Stimulated activated CD8-positive, alpha-beta memory T cell treated with anti-CD3 and anti-CD28 coated beads, Interleukin-7, amount 100 ng/mL, for 24 hours (primary cell): ENCODE data around the gene HIPK4.
"Not testable (repeated sequence)": the region's sequence is repeated elsewhere in the genome, so short reads cannot be mapped to it uniquely, and the experiment has no call there.

Experiments used
- DNase-seq: peaks from one replicate; pipeline ENCODE4 v3.0.0-alpha.2; 2020; ENCODE audit warnings: low read depth

HIPK4 gene

DNA sequence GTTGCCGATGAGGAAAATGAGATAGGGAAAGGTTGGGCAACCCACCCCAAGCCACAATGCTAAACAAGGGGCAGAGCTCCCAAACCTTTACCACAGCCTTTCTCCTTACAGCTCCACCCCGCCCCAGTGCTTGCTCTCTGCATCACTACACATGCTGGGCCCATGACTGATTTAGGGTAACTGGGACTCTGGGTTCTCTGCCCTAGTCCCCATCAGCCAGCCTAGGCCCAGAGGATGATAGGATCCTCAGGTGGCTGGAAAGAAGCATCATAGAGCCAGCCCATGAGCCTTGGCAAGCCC lies 53.4 kb downstream of the HIPK4 start:
- DNase-seq: no peak

DNA sequence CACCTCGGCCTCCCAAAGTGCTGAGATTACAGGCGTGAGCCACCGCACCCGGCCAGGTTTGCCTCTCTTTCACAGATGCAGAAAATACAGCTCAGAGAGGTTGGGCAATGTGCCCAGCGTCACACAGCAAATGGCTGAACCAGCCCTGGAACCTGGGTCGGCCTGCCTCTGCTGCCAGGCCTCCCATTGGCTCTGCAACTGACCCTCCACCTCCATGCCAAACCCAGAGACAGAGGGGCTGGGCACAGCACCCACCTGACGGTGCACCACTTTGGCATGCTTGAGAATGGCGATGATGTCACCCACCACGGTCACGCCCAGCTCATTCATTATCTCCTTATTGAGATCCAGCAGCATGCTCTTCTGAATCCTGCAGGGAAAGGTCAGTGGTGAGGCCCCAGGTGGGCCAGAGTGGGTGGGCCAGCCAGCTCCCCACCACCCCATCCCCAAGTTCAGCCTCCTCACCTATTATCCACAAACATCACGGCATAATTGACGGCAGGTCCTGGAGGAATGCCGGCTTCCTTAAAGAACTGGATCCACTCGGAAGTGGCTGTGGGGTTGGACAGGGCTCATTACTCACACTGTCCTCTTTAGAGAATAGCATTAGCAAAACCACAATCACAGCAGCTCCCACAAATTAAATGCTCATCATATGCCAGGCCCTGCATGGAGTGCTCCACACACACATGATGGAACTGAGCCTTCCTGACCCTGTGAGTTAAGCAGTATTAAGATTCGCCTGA lies 54.0 kb downstream of the HIPK4 start:
- DNase-seq: no peak

- no peak for DNase-seq
These were observed 54.9 kb downstream of the HIPK4 start for GRCh38 chr19:40335101-40335500.

- DNase-seq: not testable (repeated sequence)
These were observed 56.9 kb downstream of the HIPK4 start for GRCh38 chr19:40333083-40333482.

DNA sequence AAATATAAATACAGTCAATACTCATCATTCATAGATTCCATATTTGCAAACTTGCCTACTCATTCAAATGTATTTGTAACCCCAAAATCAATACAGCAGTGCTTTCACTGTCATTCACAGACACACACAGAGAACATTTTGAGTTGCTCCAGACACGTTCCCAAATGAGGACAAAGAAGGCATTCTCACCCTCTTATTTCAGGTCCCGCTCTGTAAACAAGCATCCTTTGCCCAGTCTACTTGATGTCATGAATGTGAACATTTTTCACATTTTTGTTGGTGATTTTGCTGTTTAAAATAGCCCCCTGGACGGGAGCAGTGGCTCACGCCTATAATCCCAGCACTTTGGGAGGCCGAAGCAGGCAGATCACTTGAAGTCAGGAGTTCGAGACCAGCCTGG lies 57.3 kb downstream of the HIPK4 start:
- no peak for DNase-seq

- no peak for DNase-seq
These were observed 58.9 kb downstream of the HIPK4 start for GRCh38 chr19:40331052-40331451.
